CD4-positive, alpha-beta T cell treated with Interleukin-12 subunit alpha and Interleukin-12 subunit beta, for 1 hour (primary cell): ENCODE results near the gene SASH1.

ENCODE experiments used
- DNase-seq: peaks from one replicate; pipeline ENCODE4 v3.0.0-alpha.2; 2020

SASH1 gene

GRCh38 chr6:148525453-148525852, 182.8 kb downstream of the SASH1 start:
- DNase-seq: no peak

- DNase-seq: no peak
Observed at GRCh38 chr6:148526145-148526544, 183.5 kb downstream of the SASH1 start.

GRCh38 chr6:148528292-148528691, 185.7 kb downstream of the SASH1 start:
- DNase-seq: no peak

- no peak for DNase-seq
Observed at GRCh38 chr6:148529010-148529409, 186.4 kb downstream of the SASH1 start.

GRCh38 chr6:148530394-148530953, 187.8 kb downstream of the SASH1 start:
- DNase-seq: no peak

- no peak for DNase-seq
Observed at GRCh38 chr6:148530976-148531375, 188.3 kb downstream of the SASH1 start.

- DNase-seq: no peak
Observed at GRCh38 chr6:148532698-148533097, 190.1 kb downstream of the SASH1 start.

- DNase-seq: no peak
Observed at GRCh38 chr6:148533309-148534107, 190.9 kb downstream of the SASH1 start.

- DNase-seq: no peak
Observed at GRCh38 chr6:148534871-148535270, 192.2 kb downstream of the SASH1 start.

GRCh38 chr6:148535381-148535780, 192.7 kb downstream of the SASH1 start:
- DNase-seq: no peak

- no peak for DNase-seq
Observed at GRCh38 chr6:148535976-148536375, 193.3 kb downstream of the SASH1 start.

- no peak for DNase-seq
Observed at GRCh38 chr6:148538261-148539190, 195.9 kb downstream of the SASH1 start.

GRCh38 chr6:148543540-148543939, 200.9 kb downstream of the SASH1 start:
- DNase-seq: no peak

GRCh38 chr6:148544421-148544820, 201.8 kb downstream of the SASH1 start:
- DNase-seq: no peak

- DNase-seq: no peak
Observed at GRCh38 chr6:148545901-148546300, 203.3 kb downstream of the SASH1 start.

GRCh38 chr6:148547110-148547509, 204.5 kb downstream of the SASH1 start:
- DNase-seq: no peak

GRCh38 chr6:148548065-148548748, 205.6 kb downstream of the SASH1 start:
- no peak for DNase-seq

- no peak for DNase-seq
Observed at GRCh38 chr6:148548749-148549140, 206.1 kb downstream of the SASH1 start.

GRCh38 chr6:148550569-148550968, 207.9 kb downstream of the SASH1 start:
- DNase-seq: no peak

- no peak for DNase-seq
Observed at GRCh38 chr6:148551226-148551625, 208.6 kb downstream of the SASH1 start.

GRCh38 chr6:148556410-148556809, 213.8 kb downstream of the SASH1 start:
- DNase-seq: no peak

- DNase-seq: peak; percentile 16
Observed at GRCh38 chr6:148557796-148558321, 215.2 kb downstream of the SASH1 start.
